SU-DHL-6 (cell line): ENCODE measurements around the gene NLGN1.

ENCODE experiments used
- EZH2phosphoT487 ChIP-seq: fragments of 200-600 bp; sonication (generic), shearing (Covaris generic); conservative IDR thresholded peaks from 2 replicates; pipeline ENCODE4 v1.6.1; 2018; ENCODE audit warnings: mild to moderate bottlenecking, antibody characterized with exemption, low read length, moderate library complexity, mixed read lengths
- TF ChIP-seq, protein P1 (sequence below): fragments of 200-600 bp; sonication (generic); IDR thresholded peaks from one replicate; pipeline ENCODE4 v1.5.1; 2017; ENCODE audit warnings: antibody characterized with exemption, mild to moderate bottlenecking, low read length, moderate library complexity; ENCODE audit not compliant: insufficient read depth, poor library complexity, severe bottlenecking

DNA sequence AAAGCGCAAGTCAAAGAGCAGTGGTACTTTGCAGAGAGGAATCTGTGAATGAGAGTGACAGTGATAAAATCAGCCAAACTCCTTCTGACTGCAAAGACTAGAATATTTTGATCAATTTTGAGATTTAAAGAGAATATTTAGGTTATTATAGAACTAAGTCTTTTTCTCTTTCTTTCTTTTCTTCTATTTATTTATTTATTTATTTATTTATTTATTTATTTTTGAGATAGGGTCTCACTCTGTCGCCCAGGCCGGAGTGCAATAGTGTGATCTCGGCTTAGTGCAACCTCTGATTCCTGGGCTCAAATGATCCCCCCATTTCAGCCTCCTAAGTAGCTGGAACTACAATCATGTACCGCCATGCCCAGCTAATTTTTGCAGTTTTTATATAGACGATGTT lies 857.9 kb downstream of the NLGN1 start:
- TF ChIP-seq, protein P1, sequence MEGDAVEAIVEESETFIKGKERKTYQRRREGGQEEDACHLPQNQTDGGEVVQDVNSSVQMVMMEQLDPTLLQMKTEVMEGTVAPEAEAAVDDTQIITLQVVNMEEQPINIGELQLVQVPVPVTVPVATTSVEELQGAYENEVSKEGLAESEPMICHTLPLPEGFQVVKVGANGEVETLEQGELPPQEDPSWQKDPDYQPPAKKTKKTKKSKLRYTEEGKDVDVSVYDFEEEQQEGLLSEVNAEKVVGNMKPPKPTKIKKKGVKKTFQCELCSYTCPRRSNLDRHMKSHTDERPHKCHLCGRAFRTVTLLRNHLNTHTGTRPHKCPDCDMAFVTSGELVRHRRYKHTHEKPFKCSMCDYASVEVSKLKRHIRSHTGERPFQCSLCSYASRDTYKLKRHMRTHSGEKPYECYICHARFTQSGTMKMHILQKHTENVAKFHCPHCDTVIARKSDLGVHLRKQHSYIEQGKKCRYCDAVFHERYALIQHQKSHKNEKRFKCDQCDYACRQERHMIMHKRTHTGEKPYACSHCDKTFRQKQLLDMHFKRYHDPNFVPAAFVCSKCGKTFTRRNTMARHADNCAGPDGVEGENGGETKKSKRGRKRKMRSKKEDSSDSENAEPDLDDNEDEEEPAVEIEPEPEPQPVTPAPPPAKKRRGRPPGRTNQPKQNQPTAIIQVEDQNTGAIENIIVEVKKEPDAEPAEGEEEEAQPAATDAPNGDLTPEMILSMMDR = no peak
- no peak for TF ChIP-seq EZH2phosphoT487
